Mucosa of descending colon (tissue), 3 donors: Measurements from ENCODE around the gene DUS4L. TPM values are rescaled to one million over a fixed set of nuclear protein-coding genes. Genes with fewer than 3 reads are reported as not detected.

Experiments
- ATAC-seq: fragments of 200-7000 bp; cut with Tn5 transposase; one replicate; pipeline ENCODE4 v1.9.1; 2020; ENCODE audit warnings: mild to moderate bottlenecking, moderate library complexity
- DNase-seq, 3 donors: peaks; one replicate each; pipeline ENCODE4 v3.0.0-alpha.2; 2020
- H3K36me3 ChIP-seq: fragments of 200-600 bp; one replicate; pipeline ENCODE4 v1.8.0; 2021; ENCODE audit warnings: low read depth, mild to moderate bottlenecking
- H3K4me1 ChIP-seq: fragments of 200-600 bp; one replicate; pipeline ENCODE4 v1.8.0; 2021; ENCODE audit warnings: low read depth, mild to moderate bottlenecking
- H3K4me3 ChIP-seq: fragments of 200-600 bp; one replicate; pipeline ENCODE4 v1.8.0; 2021; ENCODE audit warnings: mild to moderate bottlenecking
- H3K9me3 ChIP-seq: fragments of 200-600 bp; one replicate; pipeline ENCODE4 v1.8.0; 2021; ENCODE audit warnings: mild to moderate bottlenecking
- intact Hi-C, 2 donors: fragments of 100-400 bp; cut with DNase I in 1 of 2; cut with micrococcal nuclease in 1 of 2; formaldehyde crosslinking; loops; one replicate each; pipeline versions ENCODE4 v1.11.0 to v1.11.1; 2022; cut with DNase I, micrococcal nuclease
- total RNA-seq, 3 donors: library from RNA; stranded (reverse); fragmentation: NEBNext Ultra II Directional in 2 of 3; extraction: Animal tissue kit (Norgen Biotek cat#: 25700) in 2 of 3; gene quantifications; one replicate each; pipeline versions ENCODE4 v1.2.1 to v1.2.4, GENCODE V29; 2021 to 2023
- TF ChIP-seq, protein P1 (sequence below): fragments of 200-600 bp; IDR thresholded peaks from one replicate; pipeline ENCODE4 v1.8.0; 2022; ENCODE audit warnings: antibody characterized with exemption, mild to moderate bottlenecking
- donor health status: DM: no; HTN: no; CAD: no; lungs with moderate emphysema.
- donor health status: DM: no; HTN: no; CAD: no.
- donor health status: DM: no; HTN: yes; CAD: no.

The DUS4L gene
- total RNA-seq, 3 donors from 2014 or later: 5.2 to 7.0 (median 7.0) TPM

DNA sequence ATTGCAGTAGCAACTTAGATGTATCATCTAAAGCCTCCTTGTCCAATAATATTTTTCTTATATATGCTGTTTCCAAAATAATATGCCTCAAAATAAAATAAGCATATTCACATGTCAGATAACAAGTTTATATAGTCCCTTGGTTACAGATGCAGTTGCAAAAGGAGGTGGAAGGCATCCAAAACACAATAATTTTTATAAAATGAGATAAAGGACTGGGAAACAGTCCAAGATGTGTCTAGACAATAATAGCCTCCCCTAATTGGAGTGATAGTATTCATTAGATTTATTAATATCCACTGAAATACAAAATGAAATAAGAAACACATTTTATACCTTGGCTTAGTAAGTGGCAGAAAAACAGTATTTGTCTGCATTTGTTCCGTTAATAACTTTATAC is 46.6 kb downstream of the DUS4L start:
- Histone ChIP-seq H3K36me3 (no peaks in the 10 kb centered on the region), H3K9me3 (no peaks in the 10 kb centered on the region), H3K4me1 (peaks cover 3% of the 10 kb centered on the region), H3K4me3 (no peak overlapping the region)
- ATAC-seq: no peak
- intact Hi-C loops: no loop called here
- TF ChIP-seq, protein P1, sequence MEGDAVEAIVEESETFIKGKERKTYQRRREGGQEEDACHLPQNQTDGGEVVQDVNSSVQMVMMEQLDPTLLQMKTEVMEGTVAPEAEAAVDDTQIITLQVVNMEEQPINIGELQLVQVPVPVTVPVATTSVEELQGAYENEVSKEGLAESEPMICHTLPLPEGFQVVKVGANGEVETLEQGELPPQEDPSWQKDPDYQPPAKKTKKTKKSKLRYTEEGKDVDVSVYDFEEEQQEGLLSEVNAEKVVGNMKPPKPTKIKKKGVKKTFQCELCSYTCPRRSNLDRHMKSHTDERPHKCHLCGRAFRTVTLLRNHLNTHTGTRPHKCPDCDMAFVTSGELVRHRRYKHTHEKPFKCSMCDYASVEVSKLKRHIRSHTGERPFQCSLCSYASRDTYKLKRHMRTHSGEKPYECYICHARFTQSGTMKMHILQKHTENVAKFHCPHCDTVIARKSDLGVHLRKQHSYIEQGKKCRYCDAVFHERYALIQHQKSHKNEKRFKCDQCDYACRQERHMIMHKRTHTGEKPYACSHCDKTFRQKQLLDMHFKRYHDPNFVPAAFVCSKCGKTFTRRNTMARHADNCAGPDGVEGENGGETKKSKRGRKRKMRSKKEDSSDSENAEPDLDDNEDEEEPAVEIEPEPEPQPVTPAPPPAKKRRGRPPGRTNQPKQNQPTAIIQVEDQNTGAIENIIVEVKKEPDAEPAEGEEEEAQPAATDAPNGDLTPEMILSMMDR: no peak
- no peak for DNase-seq

DNA sequence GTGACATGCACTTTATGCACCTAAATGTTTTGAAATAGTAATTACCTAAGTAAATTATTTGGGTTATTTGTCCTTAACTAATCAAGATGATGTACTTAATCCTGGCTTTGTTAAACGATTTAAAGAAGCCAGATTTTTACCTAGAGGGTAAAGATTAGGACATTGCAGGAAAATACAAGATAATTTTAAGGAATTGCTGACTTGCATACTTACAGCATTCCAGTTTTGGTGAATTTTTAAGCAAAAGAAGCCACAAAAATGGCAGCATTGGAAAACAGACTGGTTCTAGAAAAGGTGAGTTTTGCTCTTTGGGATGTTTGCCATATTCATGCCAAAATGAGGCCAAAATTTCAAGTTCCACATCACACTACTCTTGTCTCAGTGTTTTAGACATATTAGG is 49.7 kb downstream of the DUS4L start:
- Histone ChIP-seq H3K4me1 (peaks cover 3% of the 10 kb centered on the region), H3K9me3 (no peaks in the 10 kb centered on the region), H3K36me3 (no peaks in the 10 kb centered on the region), H3K4me3 (no peak overlapping the region)
- ATAC-seq (no peak), DNase-seq (no peak)
- TF ChIP-seq, protein P1: no peak
- intact Hi-C loops: no loop called here

DNA sequence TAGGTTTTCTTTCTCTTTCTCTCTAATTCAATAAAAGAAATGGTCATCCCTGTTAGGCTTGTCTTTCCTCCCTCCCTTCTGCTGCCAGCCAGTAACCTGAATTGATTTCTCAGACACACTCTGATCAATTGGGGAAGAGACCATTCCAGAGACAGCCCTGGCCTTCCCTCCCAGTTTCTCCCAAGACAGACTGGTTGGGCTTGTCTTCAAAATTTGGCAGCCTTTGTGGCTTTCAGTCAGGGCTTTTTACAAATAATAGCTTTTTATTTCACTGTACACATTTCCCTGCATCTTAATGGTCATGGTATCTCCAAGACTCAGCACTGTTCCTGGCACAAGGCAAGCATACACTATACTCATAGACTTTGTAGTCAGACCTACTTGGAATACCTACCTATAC is 50.2 kb downstream of the DUS4L start:
- intact Hi-C loops: no loop called here
- ATAC-seq (no peak), DNase-seq (no peak)
- Histone ChIP-seq H3K4me3 (no peak overlapping the region), H3K4me1 (peaks cover 3% of the 10 kb centered on the region), H3K36me3 (no peaks in the 10 kb centered on the region), H3K9me3 (no peaks in the 10 kb centered on the region)
- TF ChIP-seq, protein P1: no peak

DNA sequence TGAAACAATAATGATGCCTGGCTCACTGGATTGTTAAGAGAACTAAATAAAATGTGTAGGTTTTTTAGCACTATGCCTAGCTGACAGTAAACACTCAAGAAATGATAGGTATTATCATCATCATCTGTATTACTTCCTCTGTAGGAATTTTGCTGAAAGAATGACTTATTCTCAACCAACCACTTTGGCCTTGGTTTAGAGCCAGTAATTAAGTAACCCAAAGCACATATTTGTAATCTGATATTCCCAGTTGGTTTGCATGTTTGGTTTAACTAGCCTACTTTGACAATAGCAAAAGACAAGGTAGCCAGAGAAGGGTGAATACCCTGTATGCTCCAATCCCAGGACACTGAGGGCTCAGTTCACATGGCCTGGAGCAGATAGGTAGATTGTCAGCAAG is 50.7 kb downstream of the DUS4L start:
- no peaks in the 10 kb centered on the region for H3K36me3 ChIP-seq
- no peak for DNase-seq
- H3K9me3 ChIP-seq: no peaks in the 10 kb centered on the region
- ATAC-seq: no peak
- H3K4me1 ChIP-seq: peaks cover 3% of the 10 kb centered on the region
- H3K4me3 ChIP-seq: no peak overlapping the region
- TF ChIP-seq, protein P1: no peak
- intact Hi-C loops: no loop called here

DNA sequence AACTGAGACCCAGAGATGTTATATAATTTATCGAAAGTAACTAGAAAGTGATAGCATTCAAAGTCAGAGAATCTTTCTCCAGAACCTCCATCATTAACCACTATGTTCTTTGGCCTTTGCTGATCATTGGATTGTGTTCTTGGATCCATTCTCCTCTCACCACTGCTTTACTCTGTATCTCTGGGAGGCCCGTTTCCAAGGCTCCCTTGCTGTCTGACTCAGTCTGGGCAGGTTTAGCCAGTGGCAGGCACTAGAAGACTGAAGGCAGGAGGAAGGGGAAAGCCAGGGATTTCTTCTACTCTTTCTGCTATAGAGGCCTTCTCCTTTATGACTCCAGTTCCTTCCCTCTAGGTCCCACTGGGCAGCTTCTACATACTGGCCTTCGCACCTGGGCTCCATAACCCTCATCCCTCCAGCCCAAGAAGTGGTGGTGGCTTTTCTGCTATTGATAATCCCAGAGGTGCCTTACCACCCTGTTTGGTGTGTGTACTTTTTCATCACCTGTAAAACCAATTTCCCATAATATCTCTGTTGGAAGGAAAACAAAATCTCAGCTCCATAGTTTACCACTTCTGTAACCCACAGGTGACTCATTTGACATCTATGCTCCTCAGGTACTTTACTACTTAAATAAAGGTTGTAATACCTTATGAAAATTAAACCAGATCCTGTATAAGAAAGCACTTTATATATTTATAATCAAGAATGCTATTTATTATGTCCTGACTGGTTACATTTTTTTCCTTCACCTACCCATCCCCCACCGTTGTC is 52.3 kb downstream of the DUS4L start:
- intact Hi-C loops: no loop called here
- Histone ChIP-seq H3K4me1 (peaks cover 3% of the 10 kb centered on the region), H3K4me3 (no peak overlapping the region), H3K9me3 (no peaks in the 10 kb centered on the region), H3K36me3 (no peaks in the 10 kb centered on the region)
- no peak for ATAC-seq
- TF ChIP-seq, protein P1: no peak
- no peak for DNase-seq
